Uterine smooth muscle cell (primary cell): ENCODE results near the gene RNU5D-1. TPM values are rescaled to one million over a fixed set of nuclear protein-coding genes. Genes with fewer than 3 reads are reported as not detected.

Experiments
- total RNA-seq: library from RNA; depleted of rRNA; stranded (reverse); fragments of >200 nt; gene quantifications from 2 replicates; pipeline ENCODE4 v1.2.3, GENCODE V29; 2014

Gene RNU5D-1
- total RNA-seq = not detected in 2 replicates

DNA sequence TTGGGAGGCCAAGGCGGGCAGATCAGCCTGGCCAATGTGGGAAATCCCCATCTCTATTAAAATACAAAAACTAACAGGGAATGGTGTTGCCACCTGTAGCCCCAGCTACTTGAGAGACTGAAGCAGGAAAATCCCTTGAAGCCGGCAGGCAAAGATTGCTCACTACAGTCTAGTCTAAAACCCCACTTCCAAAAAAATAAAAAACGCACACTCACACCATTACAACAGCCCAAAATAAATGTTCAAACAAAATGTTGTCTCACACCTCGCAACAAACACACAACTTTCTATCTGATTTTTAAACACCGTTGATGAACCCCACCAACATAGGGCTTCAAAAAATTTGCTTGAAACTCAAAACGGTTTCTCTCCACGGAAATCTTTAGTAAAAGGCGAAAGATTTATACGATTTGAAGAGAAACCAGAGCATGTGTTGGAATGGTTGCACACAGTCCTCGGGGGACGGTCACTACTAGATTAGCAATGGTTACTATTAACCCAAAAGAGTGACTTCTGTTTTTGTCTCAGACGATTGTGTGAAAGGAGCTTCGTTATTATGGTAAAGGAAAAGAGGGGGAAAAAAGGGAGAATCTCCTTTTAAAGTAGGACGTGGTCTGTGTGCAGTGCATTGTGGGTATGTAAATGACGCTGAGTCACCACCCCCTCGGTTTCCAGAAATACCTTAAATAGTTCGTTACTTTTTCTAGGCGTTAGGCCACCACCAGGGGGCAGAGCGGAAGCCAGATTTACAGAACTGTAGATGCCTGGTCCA lies at the start of gene RNU5D-1:
TSS of gene RNU5D-1 (minus strand) at position 430 of the 772 bp plus-strand sequence.

DNA sequence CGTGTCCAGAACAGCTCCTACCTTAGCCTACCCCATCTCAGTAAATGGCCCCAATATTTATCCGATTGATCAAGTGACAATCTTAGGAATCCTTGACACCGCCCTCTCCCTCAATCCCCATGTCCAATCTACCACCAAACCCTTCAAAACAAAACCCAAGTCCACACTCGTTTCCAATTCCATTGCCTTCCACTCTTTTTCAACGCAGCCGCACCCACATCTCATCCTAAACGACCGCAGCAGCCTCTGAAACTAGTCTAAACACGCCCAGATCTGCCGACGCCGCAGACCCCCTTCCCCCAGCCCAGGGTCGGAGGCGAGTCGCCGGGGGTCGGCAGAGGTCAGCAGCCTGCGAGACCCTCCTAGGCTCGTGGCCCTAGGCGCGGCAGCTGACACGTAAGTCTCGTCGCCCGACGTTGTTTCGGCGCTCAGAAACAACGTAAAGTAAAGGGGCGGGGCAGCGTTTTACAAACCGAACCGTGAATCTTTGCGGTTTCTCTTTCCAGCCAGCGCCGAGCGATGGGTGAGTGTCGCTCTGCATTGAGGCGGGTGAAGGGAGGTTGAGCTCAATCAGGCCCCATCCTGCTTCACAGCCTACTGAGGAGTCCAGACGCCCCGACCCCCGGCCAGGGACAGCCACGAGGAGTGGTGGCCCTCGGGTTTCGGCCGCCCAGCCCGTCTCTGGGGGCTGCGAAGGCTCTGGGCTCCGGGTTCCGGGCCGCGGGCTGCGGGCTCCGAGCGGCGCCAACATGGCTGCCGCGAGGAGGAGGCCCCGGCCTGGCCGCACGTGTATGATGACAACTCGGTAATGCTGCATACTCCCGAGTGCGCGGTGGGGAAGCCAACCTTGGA lies 44.3 kb upstream of the RNU5D-1 start, which contains the start of gene RPS8:
TSS of gene RPS8 (plus strand) at position 463 of the 852 bp plus-strand sequence. CDS start at position 520, 57 bp downstream.

DNA sequence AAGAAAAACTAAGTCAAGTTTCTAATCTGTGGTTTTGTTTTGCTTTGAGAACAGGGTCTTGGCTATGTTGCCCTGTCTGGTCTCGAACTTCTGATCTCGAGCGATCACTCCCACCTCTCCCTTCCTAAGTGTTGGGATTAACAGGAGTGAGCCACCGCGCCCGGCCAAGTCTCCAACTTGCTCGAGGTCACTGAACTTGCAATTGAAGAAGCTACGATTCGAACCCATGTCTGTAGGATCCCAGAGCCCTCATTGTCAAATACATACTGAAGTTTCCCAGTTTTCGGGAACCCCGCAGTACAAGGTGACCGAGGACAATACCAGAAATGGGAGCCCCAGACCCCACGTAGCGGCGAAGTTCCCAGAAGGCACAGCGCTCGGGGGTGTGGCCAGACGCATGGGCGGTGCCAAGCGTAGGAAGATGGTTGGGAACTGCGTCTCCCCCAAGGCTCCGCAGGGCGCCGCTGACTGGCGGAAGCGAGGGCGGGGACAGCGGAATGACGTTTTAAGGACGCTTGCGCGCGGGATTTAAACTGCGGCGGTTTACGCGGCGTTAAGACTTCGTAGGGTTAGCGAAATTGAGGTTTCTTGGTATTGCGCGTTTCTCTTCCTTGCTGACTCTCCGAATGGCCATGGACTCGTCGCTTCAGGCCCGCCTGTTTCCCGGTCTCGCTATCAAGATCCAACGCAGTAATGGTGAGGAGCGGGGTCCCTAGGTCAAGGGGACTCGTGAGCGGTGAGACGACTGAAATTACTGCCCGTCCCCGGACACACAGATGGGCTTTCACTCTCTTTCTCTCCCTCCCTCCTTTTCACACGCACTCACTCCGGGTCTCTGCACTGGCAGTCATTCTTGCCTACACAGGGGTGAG lies 8.6 kb upstream of the RNU5D-1 start, which contains the start of gene KIF2C:
TSS of gene KIF2C (plus strand) at position 531 of the 872 bp plus-strand sequence. CDS start at position 627, 96 bp downstream.

Other genes starting within 250 kb of the RNU5D-1 start
- 9.1 and 9.3 TPM in 2 replicates for gene TMEM53, start 56.7 kb downstream of the RNU5D-1 start, total RNA-seq
- gene ARMH1, start 56.5 kb downstream of the RNU5D-1 start, total RNA-seq = 0.11 and 0.87 TPM in 2 replicates
- 21.6 and 87.8 TPM in 2 replicates for gene KIF2C, start 8.7 kb upstream of the RNU5D-1 start, total RNA-seq
- gene RPS8, start 44.4 kb upstream of the RNU5D-1 start, total RNA-seq = 1,812 and 2,006 TPM in 2 replicates
- 0.11 TPM in 1 of 2 replicates, not detected in the other for gene BEST4, start 57.0 kb upstream of the RNU5D-1 start, total RNA-seq
- gene PLK3, start 69.2 kb upstream of the RNU5D-1 start, total RNA-seq = 39.4 and 43.7 TPM in 2 replicates
- not detected in 2 replicates for gene DYNLT4, start 76.2 kb upstream of the RNU5D-1 start, total RNA-seq
- gene BTBD19, start 77.4 kb upstream of the RNU5D-1 start, total RNA-seq = 5.4 and 12.0 TPM in 2 replicates
- 0.12 and 0.22 TPM in 2 replicates for gene PTCH2, start 112.1 kb upstream of the RNU5D-1 start, total RNA-seq